ENCODE data around the gene CHRNG. TPM values are rescaled to one million over a fixed set of nuclear protein-coding genes. Genes with fewer than 3 reads are reported as not detected.
A peak's percentile ranks its signal among the peaks of the same experiment; 100 is the strongest.

The CHRNG gene
- polyA plus RNA-seq, 2 of the 4 experiments (the other 2 are of a cell fraction): not detected

- TF ChIP-seq HMGXB4 (CRISPR knock-in tag; IDR thresholded peaks at IDR 0.05; ENCODE audit: borderline replicate concordance): no peak
- no peak for TF ChIP-seq E2F6 (IDR thresholded peaks at IDR 0.05; ENCODE audit: borderline replicate concordance, low read depth)
These were observed 16.7 kb upstream of the CHRNG start (continued) for GRCh38 chr2:232522623-232523401.

GRCh38 chr2:232523402-232523681 lies 16.1 kb upstream of the CHRNG start:
- ATAC-seq (peak; percentile 10 to 37; a peak in 5 of 6 replicates), DNase-seq (ENCODE audit: low read depth in 1 of 2, low spot score in 1 of 2) (peak; percentile 28 to 46), FAIRE-seq (no peak)
- peak overlapping the region in 1 of 2 experiments; percentile 87; a peak in 3 of 6 replicates for H3K27ac ChIP-seq
- TF ChIP-seq KDM1A (IDR thresholded peaks at IDR 0.05; ENCODE audit: low read depth) (peak; percentile 46; the same call in 1 of the 2 replicates), NR3C1 (IDR thresholded peaks at IDR 0.05) (no peak)
- POLR2A ChIA-PET: interaction anchor here (0.6 to 2.6 kb wide), 2 partner anchors 27 to 71 kb away, joined by 3 to 13 read pairs; partner anchors contain the start of genes EIF4E2 and TIGD1
- WGBS (ENCODE audit: missing lambda C conversion rate): 8% methylated on average over 8 of the region's 16 CpGs
- H3K4me1 ChIP-seq: peaks cover 17% of the 10 kb centered on the region; the same call in 1 of the 3 replicates
- peak overlapping the region; percentile 45 for H3K4me3 ChIP-seq
- CTCF ChIA-PET: interaction anchor here (0.5 to 8.2 kb wide), 32 partner anchors 8 to 1727 kb away, joined by 3 to 107 read pairs (median 4); no protein-coding TSS in a partner anchor
- peak overlapping the region; percentile 93 for H3K4me2 ChIP-seq
- no peaks in the 10 kb centered on the region for H3K9me3 ChIP-seq

GRCh38 chr2:232523682-232524597 lies 15.6 kb upstream of the CHRNG start:
- peak overlapping the region; percentile 49 to 87; a peak in 5 of 6 replicates for H3K27ac ChIP-seq
- POLR2A ChIA-PET: interaction anchor here (0.6 to 2.6 kb wide), 3 partner anchors 27 to 623 kb away, joined by 3 to 13 read pairs (median 3); partner anchors contain the start of genes EIF4E2 and TIGD1
- CTCF ChIA-PET: interaction anchor here (0.5 to 8.2 kb wide), 35 partner anchors 8 to 1728 kb away, joined by 3 to 107 read pairs (median 4); no protein-coding TSS in a partner anchor
- peak overlapping the region; percentile 45 for H3K4me3 ChIP-seq
- peak; percentile 78 to 88 for DNase-seq (ENCODE audit: low read depth in 1 of 2, low spot score in 1 of 2)
- H3K4me1 ChIP-seq: peaks cover 17% of the 10 kb centered on the region; the same call in 1 of the 3 replicates
- ATAC-seq: peak; percentile 69 to 82
- under 1% methylated on average over 13 of the region's 75 CpGs for WGBS (ENCODE audit: missing lambda C conversion rate)
- no peak for FAIRE-seq
- no peaks in the 10 kb centered on the region for H3K9me3 ChIP-seq
- no peak for TF ChIP-seq POLR2AphosphoS2 (conservative IDR thresholded peaks at IDR 0.05; ENCODE audit: low read length)
- peak; percentile 47; the same call in 1 of the 2 replicates for TF ChIP-seq MAX (IDR thresholded peaks at IDR 0.05)
- TF ChIP-seq CTCF (IDR thresholded peaks at IDR 0.05): peak; percentile 58
- peak; percentile 20; the same call in 1 of the 2 replicates for TF ChIP-seq E2F6 (IDR thresholded peaks at IDR 0.05; ENCODE audit: borderline replicate concordance, low read depth)
- no peak for TF ChIP-seq RNF2 (IDR thresholded peaks at IDR 0.05; ENCODE audit: borderline replicate concordance, low read depth)
- TF ChIP-seq REST (IDR thresholded peaks at IDR 0.05): no peak
- TF ChIP-seq HES2 (IDR thresholded peaks at IDR 0.05): no peak
- no peak for TF ChIP-seq CEBPB (IDR thresholded peaks at IDR 0.05)
- TF ChIP-seq HEYL (CRISPR knock-in tag; IDR thresholded peaks at IDR 0.05): no peak
- TF ChIP-seq CBX8 (IDR thresholded peaks at IDR 0.05): no peak
- TF ChIP-seq SMC3 (IDR thresholded peaks at IDR 0.05): peak; percentile 23; the same call in 1 of the 3 replicates
- no peak for TF ChIP-seq PBX3 (IDR thresholded peaks at IDR 0.05)
- TF ChIP-seq RAD21 (conservative IDR thresholded peaks at IDR 0.05 in 1 of 2, IDR thresholded peaks at IDR 0.05 in 1 of 2): peak in 1 of 2 experiments; percentile 27; a peak in 1 of 5 replicates
- H3K4me2 ChIP-seq: peak overlapping the region; percentile 93

All from A549 (cell line).